ENCODE data around the gene FSTL1.

DNA sequence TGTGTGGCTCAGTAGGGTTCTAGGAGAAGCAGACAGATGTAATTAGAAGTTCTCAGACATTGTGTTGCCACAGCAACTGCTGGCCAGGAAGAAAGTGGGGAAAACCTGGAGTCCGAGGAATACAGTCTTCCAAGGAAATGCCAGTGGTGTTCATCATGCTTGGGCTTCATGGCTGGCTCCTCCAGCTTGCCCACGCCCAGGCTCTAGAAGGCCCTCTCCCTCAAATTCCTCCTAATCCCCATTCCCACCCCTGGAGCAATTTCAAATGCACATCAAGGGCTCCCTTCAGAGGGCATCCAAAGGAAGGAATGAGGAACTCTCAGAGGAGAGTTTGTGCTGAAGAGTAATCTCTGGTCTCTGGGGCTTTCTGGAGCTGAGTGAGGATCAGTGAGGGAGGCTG, 21.9 kb downstream of the FSTL1 start:
- TF ChIP-seq, protein P1, sequence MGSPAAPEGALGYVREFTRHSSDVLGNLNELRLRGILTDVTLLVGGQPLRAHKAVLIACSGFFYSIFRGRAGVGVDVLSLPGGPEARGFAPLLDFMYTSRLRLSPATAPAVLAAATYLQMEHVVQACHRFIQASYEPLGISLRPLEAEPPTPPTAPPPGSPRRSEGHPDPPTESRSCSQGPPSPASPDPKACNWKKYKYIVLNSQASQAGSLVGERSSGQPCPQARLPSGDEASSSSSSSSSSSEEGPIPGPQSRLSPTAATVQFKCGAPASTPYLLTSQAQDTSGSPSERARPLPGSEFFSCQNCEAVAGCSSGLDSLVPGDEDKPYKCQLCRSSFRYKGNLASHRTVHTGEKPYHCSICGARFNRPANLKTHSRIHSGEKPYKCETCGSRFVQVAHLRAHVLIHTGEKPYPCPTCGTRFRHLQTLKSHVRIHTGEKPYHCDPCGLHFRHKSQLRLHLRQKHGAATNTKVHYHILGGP (tag by site-specific recombination; IDR thresholded peaks at IDR 0.05) = no peak
- TF ChIP-seq, protein P2, sequence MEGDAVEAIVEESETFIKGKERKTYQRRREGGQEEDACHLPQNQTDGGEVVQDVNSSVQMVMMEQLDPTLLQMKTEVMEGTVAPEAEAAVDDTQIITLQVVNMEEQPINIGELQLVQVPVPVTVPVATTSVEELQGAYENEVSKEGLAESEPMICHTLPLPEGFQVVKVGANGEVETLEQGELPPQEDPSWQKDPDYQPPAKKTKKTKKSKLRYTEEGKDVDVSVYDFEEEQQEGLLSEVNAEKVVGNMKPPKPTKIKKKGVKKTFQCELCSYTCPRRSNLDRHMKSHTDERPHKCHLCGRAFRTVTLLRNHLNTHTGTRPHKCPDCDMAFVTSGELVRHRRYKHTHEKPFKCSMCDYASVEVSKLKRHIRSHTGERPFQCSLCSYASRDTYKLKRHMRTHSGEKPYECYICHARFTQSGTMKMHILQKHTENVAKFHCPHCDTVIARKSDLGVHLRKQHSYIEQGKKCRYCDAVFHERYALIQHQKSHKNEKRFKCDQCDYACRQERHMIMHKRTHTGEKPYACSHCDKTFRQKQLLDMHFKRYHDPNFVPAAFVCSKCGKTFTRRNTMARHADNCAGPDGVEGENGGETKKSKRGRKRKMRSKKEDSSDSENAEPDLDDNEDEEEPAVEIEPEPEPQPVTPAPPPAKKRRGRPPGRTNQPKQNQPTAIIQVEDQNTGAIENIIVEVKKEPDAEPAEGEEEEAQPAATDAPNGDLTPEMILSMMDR (tag by site-specific recombination; IDR thresholded peaks at IDR 0.05) = no peak
- TF ChIP-seq ZNF843 (tag by site-specific recombination; IDR thresholded peaks at IDR 0.05) = no peak
- no peak for TF ChIP-seq ZNF223 (tag by site-specific recombination; IDR thresholded peaks at IDR 0.05)
- TF ChIP-seq, protein P3, sequence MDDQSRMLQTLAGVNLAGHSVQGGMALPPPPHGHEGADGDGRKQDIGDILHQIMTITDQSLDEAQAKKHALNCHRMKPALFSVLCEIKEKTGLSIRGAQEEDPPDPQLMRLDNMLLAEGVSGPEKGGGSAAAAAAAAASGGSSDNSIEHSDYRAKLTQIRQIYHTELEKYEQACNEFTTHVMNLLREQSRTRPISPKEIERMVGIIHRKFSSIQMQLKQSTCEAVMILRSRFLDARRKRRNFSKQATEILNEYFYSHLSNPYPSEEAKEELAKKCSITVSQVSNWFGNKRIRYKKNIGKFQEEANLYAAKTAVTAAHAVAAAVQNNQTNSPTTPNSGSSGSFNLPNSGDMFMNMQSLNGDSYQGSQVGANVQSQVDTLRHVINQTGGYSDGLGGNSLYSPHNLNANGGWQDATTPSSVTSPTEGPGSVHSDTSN (CRISPR knock-in tag; IDR thresholded peaks at IDR 0.05) = no peak
- TF ChIP-seq, protein P4, sequence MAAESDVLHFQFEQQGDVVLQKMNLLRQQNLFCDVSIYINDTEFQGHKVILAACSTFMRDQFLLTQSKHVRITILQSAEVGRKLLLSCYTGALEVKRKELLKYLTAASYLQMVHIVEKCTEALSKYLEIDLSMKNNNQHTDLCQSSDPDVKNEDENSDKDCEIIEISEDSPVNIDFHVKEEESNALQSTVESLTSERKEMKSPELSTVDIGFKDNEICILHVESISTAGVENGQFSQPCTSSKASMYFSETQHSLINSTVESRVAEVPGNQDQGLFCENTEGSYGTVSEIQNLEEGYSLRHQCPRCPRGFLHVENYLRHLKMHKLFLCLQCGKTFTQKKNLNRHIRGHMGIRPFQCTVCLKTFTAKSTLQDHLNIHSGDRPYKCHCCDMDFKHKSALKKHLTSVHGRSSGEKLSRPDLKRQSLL (tag by site-specific recombination; IDR thresholded peaks at IDR 0.05) = no peak
- TF ChIP-seq, protein P5, sequence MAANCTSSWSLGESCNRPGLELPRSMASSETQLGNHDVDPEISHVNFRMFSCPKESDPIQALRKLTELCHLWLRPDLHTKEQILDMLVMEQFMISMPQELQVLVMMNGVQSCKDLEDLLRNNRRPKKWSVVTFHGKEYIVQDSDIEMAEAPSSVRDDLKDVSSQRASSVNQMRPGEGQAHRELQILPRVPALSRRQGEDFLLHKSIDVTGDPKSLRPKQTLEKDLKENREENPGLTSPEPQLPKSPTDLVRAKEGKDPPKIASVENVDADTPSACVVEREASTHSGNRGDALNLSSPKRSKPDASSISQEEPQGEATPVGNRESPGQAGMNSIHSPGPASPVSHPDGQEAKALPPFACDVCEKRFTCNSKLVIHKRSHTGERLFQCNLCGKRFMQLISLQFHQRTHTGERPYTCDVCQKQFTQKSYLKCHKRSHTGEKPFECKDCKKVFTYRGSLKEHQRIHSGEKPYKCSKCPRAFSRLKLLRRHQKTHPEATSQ (tag by site-specific recombination; IDR thresholded peaks at IDR 0.05) = no peak
- TF ChIP-seq, protein P6, sequence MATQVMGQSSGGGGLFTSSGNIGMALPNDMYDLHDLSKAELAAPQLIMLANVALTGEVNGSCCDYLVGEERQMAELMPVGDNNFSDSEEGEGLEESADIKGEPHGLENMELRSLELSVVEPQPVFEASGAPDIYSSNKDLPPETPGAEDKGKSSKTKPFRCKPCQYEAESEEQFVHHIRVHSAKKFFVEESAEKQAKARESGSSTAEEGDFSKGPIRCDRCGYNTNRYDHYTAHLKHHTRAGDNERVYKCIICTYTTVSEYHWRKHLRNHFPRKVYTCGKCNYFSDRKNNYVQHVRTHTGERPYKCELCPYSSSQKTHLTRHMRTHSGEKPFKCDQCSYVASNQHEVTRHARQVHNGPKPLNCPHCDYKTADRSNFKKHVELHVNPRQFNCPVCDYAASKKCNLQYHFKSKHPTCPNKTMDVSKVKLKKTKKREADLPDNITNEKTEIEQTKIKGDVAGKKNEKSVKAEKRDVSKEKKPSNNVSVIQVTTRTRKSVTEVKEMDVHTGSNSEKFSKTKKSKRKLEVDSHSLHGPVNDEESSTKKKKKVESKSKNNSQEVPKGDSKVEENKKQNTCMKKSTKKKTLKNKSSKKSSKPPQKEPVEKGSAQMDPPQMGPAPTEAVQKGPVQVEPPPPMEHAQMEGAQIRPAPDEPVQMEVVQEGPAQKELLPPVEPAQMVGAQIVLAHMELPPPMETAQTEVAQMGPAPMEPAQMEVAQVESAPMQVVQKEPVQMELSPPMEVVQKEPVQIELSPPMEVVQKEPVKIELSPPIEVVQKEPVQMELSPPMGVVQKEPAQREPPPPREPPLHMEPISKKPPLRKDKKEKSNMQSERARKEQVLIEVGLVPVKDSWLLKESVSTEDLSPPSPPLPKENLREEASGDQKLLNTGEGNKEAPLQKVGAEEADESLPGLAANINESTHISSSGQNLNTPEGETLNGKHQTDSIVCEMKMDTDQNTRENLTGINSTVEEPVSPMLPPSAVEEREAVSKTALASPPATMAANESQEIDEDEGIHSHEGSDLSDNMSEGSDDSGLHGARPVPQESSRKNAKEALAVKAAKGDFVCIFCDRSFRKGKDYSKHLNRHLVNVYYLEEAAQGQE (tag by site-specific recombination; IDR thresholded peaks at IDR 0.05) = no peak
- TF ChIP-seq ZNF133 (tag by site-specific recombination; IDR thresholded peaks at IDR 0.05) = no peak
- no peak for TF ChIP-seq ZNF24 (tag by site-specific recombination; IDR thresholded peaks at IDR 0.05)
- no peak for TF ChIP-seq OSR2 (tag by site-specific recombination; IDR thresholded peaks at IDR 0.05)
